Measurements from ENCODE around the gene SLC43A1. TPM values are rescaled to one million over a fixed set of nuclear protein-coding genes. Genes with fewer than 3 reads are reported as not detected.

The SLC43A1 gene
- total RNA-seq, 6 experiments from 2014 or later = 3.1 to 4.7 (median 4.3) TPM

- Mint-ChIP-seq H3K27ac (no peak overlapping the region), H3K27me3 (ENCODE audit: insufficient read depth) (peaks cover 1% of the 10 kb centered on the region; the same call in 1 of the 2 replicates), H3K4me1 (ENCODE audit: low read depth) (peaks cover 3% of the 10 kb centered on the region), H3K4me3 (no peak overlapping the region), H3K9me3 (no peaks in the 10 kb centered on the region), H3K36me3 (ENCODE audit: low read depth) (peaks cover 19% of the 10 kb centered on the region)
- TF ChIP-seq CTCF (IDR thresholded peaks at IDR 0.05) = no peak
- no peak for DNase-seq
Measured at GRCh38 chr11:57552479-57552878, 37.0 kb upstream of the SLC43A1 start.

- Mint-ChIP-seq H3K36me3 (ENCODE audit: low read depth) (peaks cover 19% of the 10 kb centered on the region), H3K27ac (no peak overlapping the region), H3K27me3 (ENCODE audit: insufficient read depth) (no peaks in the 10 kb centered on the region; the same call in 1 of the 2 replicates)
Measured at GRCh38 chr11:57551941-57552340, 36.4 kb upstream of the SLC43A1 start.

GRCh38 chr11:57549983-57550382 is 34.5 kb upstream of the SLC43A1 start:
- Mint-ChIP-seq H3K27ac (no peak overlapping the region), H3K4me1 (ENCODE audit: low read depth) (peaks cover 10% of the 10 kb centered on the region), H3K27me3 (ENCODE audit: insufficient read depth) (no peaks in the 10 kb centered on the region; the same call in 1 of the 2 replicates), H3K4me3 (no peak overlapping the region), H3K36me3 (ENCODE audit: low read depth) (peaks cover 19% of the 10 kb centered on the region), H3K9me3 (no peaks in the 10 kb centered on the region)
- no peak for TF ChIP-seq CTCF (IDR thresholded peaks at IDR 0.05)
- DNase-seq = no peak

More at GRCh38 chr11:57551941-57552340, 36.4 kb upstream of the SLC43A1 start:
- TF ChIP-seq CTCF (IDR thresholded peaks at IDR 0.05) = no peak
- Mint-ChIP-seq H3K4me1 (ENCODE audit: low read depth) (peaks cover 9% of the 10 kb centered on the region), H3K9me3 (no peaks in the 10 kb centered on the region), H3K4me3 (no peak overlapping the region)
- no peak for DNase-seq

GRCh38 chr11:57547854-57548377 is 32.4 kb upstream of the SLC43A1 start:
- Mint-ChIP-seq H3K4me1 (ENCODE audit: low read depth) (peaks cover 10% of the 10 kb centered on the region), H3K4me3 (no peak overlapping the region), H3K9me3 (no peaks in the 10 kb centered on the region), H3K27ac (no peak overlapping the region), H3K27me3 (ENCODE audit: insufficient read depth) (peaks cover 7% of the 10 kb centered on the region), H3K36me3 (ENCODE audit: low read depth) (peaks cover 11% of the 10 kb centered on the region)
- no peak for DNase-seq
- TF ChIP-seq CTCF (IDR thresholded peaks at IDR 0.05) = no peak

GRCh38 chr11:57546869-57547475 is 31.5 kb upstream of the SLC43A1 start:
- peaks cover 2% of the 10 kb centered on the region; the same call in 1 of the 2 replicates for H3K36me3 Mint-ChIP-seq (ENCODE audit: low read depth)
- H3K4me1 Mint-ChIP-seq (ENCODE audit: low read depth) = peaks cover 10% of the 10 kb centered on the region
- no peaks in the 10 kb centered on the region for H3K9me3 Mint-ChIP-seq
- 0 out of 2 replicates have a peak overlapping the region, but pooled peaks have one; percentile 16 for H3K27ac Mint-ChIP-seq
- DNase-seq = peak; percentile 61
- H3K27me3 Mint-ChIP-seq (ENCODE audit: insufficient read depth) = peaks cover 15% of the 10 kb centered on the region
- TF ChIP-seq CTCF (IDR thresholded peaks at IDR 0.05) = peak; percentile 40; the same call in 1 of the 2 replicates
- H3K4me3 Mint-ChIP-seq = no peak overlapping the region

Measured in HFFc6 (cell line).